Activated naive CD4-positive, alpha-beta T cell treated with anti-CD3 and anti-CD28 coated beads, Interleukin-2, amount 10 ng/mL, durations not matched to agents 7 days and 5 days (primary cell): ENCODE measurements around the gene SLCO4A1.

ENCODE experiments used
- CTCF ChIA-PET: fragments of 350-600 bp; sonication (Branson Sonifier 250); formaldehyde crosslinking; loops from one replicate; lab custom pipeline; 2021; ENCODE audit warnings: antibody characterized with exemption; lab: Charles Lee
- DNase-seq: peaks from one replicate; pipeline ENCODE4 v3.0.0-alpha.2; 2020
- H3K27ac Mint-ChIP-seq: one replicate; pipeline ENCODE4 v1.8.0; 2021; ENCODE audit warnings: mild to moderate bottlenecking, moderate library complexity, mixed read lengths
- H3K27me3 Mint-ChIP-seq: one replicate; pipeline ENCODE4 v1.8.0; 2021; ENCODE audit warnings: mild to moderate bottlenecking, mixed read lengths
- H3K36me3 Mint-ChIP-seq: one replicate; pipeline ENCODE4 v1.8.0; 2021; ENCODE audit warnings: mixed read lengths
- H3K4me1 Mint-ChIP-seq: one replicate; pipeline ENCODE4 v1.8.0; 2021; ENCODE audit warnings: mixed read lengths
- H3K4me3 Mint-ChIP-seq: one replicate; pipeline ENCODE4 v1.8.0; 2021; ENCODE audit warnings: mild to moderate bottlenecking, moderate library complexity, mixed read lengths
- H3K9me3 Mint-ChIP-seq: one replicate; pipeline ENCODE4 v1.8.0; 2021; ENCODE audit warnings: mixed read lengths

Gene SLCO4A1

GRCh38 chr20:62642666-62643520, 590 bp downstream of the SLCO4A1 start:
- Mint-ChIP-seq H3K4me1 (peaks cover 53% of the 10 kb centered on the region), H3K27me3 (peaks cover 33% of the 10 kb centered on the region), H3K4me3 (peak overlapping the region; percentile 88), H3K27ac (peak overlapping the region; percentile 80), H3K36me3 (peaks cover 26% of the 10 kb centered on the region), H3K9me3 (no peaks in the 10 kb centered on the region)
- DNase-seq = peak; percentile 81
- CTCF ChIA-PET = interaction anchor here (0.6 to 2.1 kb wide), 8 partner anchors 9 to 233 kb away, joined by 3 to 8 read pairs (median 3); partner anchors contain the start of gene OGFR

DNA sequence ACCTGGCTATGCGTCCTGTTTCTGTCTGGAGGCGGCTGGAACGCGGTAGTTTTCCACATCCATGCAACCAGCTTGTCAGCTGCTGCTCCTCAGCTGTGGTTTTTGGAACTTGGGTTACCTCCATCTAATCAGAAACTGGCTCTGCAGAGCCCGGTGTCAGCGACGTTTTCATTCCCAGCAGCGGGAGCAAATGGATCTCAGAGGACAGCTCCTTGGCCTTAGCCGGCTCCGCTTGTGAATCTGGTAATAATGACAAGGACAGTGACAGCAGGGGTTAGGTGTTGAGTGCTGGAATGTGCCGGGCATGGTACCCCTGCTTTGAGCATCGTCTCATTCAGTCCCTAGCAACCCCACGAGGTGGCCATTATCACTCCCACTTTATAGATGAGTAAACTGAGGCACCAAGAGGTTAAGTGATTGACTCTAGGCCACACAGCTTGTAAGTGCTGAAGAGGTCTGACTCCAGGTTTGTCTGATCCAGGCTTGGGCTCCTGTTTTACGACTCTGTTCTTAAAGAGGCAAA, 1.3 kb downstream of the SLCO4A1 start:
- CTCF ChIA-PET = interaction anchor here (0.8 to 2.1 kb wide), 6 partner anchors 8 to 234 kb away, joined by 3 to 8 read pairs (median 4); no protein-coding TSS in a partner anchor
- no peak for DNase-seq
- no peaks in the 10 kb centered on the region for H3K9me3 Mint-ChIP-seq
- peak overlapping the region; percentile 80 for H3K27ac Mint-ChIP-seq
- H3K4me1 Mint-ChIP-seq = peaks cover 59% of the 10 kb centered on the region
- peaks cover 26% of the 10 kb centered on the region for H3K36me3 Mint-ChIP-seq
- peaks cover 26% of the 10 kb centered on the region for H3K27me3 Mint-ChIP-seq
- peak overlapping the region; percentile 88 for H3K4me3 Mint-ChIP-seq

- Mint-ChIP-seq H3K27ac (peak overlapping the region; percentile 67), H3K36me3 (peaks cover 29% of the 10 kb centered on the region), H3K4me3 (peak overlapping the region; percentile 88), H3K27me3 (peaks cover 19% of the 10 kb centered on the region), H3K9me3 (no peaks in the 10 kb centered on the region), H3K4me1 (peaks cover 65% of the 10 kb centered on the region)
- DNase-seq = no peak
- CTCF ChIA-PET = interaction anchor here (1.0 to 2.1 kb wide), 2 partner anchors 144 to 164 kb away, joined by 3 to 6 read pairs; no protein-coding TSS in a partner anchor
These were observed 1.9 kb downstream of the SLCO4A1 start for GRCh38 chr20:62644044-62644795.

GRCh38 chr20:62644802-62645496, 2.6 kb downstream of the SLCO4A1 start:
- Mint-ChIP-seq H3K9me3 (no peaks in the 10 kb centered on the region), H3K27ac (peak overlapping the region; percentile 67), H3K4me3 (peak overlapping the region; percentile 88), H3K36me3 (peaks cover 33% of the 10 kb centered on the region), H3K4me1 (peaks cover 73% of the 10 kb centered on the region), H3K27me3 (peaks cover 15% of the 10 kb centered on the region)
- CTCF ChIA-PET = no interaction called here
- DNase-seq = peak; percentile 46

DNA sequence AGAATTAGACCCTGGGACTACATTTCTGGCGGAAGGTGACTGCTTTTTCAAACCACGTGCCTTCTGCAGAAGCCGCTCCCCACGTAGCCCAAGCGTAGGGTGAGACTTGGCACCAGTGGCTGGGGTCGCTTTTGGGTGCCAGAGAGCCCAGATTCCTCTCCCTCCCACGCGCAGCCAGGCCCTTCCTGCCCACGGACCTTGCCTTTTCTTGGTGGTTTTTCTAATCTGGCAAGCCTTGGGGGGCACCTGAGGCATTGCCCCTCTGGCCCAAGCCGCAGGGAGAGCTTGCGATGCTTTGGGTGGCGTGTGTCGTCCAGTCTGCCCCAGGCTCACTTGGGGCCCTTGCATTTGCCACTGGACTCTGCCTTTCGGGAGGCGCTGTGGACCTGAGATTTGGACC, 3.3 kb downstream of the SLCO4A1 start:
- CTCF ChIA-PET = no interaction called here
- Mint-ChIP-seq H3K4me1 (peaks cover 79% of the 10 kb centered on the region), H3K9me3 (no peaks in the 10 kb centered on the region), H3K4me3 (peak overlapping the region; percentile 23), H3K27me3 (peaks cover 11% of the 10 kb centered on the region), H3K27ac (peak overlapping the region; percentile 58), H3K36me3 (peaks cover 38% of the 10 kb centered on the region)
- DNase-seq = no peak

DNA sequence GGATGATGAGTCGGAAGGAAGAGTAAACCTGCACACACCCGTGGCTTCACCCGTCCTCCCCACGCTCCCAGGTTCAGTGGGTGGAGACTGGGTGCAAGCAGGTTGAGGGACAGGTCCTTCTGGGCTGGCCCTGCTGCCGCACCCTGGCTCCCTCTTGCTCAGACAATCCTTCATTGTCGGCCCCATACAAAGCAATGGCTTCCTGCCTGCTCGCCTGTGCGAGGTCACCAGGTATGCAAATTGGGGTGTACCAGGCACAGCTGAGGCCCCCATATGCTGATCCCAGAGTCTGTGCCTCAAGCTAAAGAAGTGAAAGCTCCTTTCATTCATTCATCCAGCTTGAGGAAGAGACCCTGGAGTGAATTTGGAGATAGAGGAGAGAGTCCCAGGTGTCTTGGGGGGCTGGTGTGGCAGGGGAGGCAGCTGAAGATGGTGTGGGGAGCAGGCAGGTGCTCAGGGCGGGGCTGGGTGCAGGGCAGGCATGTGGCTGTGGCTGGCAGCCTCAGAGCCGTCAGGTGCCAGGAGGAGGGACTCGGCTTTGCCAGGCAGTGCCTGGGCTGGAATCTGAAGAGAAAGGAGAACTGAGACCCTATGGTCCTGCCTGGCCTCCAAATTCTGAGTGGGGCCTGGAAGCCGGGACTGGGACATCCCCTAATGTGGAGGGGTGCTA, 4.7 kb downstream of the SLCO4A1 start:
- H3K27ac Mint-ChIP-seq = peak overlapping the region; percentile 85
- peak overlapping the region; percentile 31 for H3K4me3 Mint-ChIP-seq
- CTCF ChIA-PET = interaction anchor here (1.5 kb wide), 1 partner anchor 147 kb away, joined by 5 read pairs; no protein-coding TSS in a partner anchor
- H3K27me3 Mint-ChIP-seq = no peaks in the 10 kb centered on the region
- H3K36me3 Mint-ChIP-seq = peaks cover 47% of the 10 kb centered on the region
- no peak for DNase-seq
- H3K4me1 Mint-ChIP-seq = peaks cover 83% of the 10 kb centered on the region
- no peaks in the 10 kb centered on the region for H3K9me3 Mint-ChIP-seq

DNA sequence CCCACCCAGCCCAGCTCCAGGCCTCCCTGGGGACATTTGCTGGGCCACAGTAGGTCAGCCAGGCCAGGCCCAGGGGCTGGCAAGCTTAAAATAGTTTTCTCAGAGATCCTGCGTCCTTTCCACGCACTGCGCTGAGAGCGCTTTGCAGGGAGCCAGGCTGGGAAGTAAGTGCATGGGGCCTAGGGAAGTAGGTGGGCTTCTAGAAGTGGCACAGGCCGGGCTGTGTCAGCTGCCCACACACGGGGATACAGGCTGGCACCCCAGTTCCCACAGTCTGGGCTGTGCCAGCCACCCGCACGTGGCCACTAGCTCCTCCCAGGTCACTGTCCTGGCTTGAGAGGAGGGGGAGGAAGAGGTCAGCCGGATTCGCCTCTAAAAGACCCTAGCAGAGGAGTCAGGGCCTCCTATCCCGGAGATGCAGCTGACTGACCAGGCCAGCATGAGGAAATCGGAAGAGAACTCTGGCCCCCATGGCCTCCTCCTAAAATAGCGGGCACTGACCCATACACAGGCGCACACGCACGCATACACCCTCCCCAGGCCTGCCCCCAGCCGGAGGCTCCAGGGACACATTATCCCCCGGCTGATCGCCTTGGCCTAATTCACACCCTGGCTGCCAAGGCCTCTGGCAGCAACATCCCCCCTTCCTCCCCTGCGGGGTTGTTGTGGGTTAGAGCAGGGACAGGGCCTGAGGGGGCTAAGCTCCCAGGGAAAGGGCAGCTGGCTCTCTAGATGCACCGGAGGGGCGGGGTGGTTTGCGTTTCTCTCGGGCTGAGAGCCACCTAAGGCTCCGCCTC, 5.4 kb downstream of the SLCO4A1 start:
- Mint-ChIP-seq H3K9me3 (no peaks in the 10 kb centered on the region), H3K36me3 (peaks cover 46% of the 10 kb centered on the region), H3K27ac (peak overlapping the region; percentile 85), H3K4me3 (no peak overlapping the region), H3K27me3 (no peaks in the 10 kb centered on the region), H3K4me1 (peaks cover 91% of the 10 kb centered on the region)
- CTCF ChIA-PET = interaction anchor here (1.5 kb wide), 1 partner anchor 148 kb away, joined by 5 read pairs; no protein-coding TSS in a partner anchor
- DNase-seq = no peak

DNA sequence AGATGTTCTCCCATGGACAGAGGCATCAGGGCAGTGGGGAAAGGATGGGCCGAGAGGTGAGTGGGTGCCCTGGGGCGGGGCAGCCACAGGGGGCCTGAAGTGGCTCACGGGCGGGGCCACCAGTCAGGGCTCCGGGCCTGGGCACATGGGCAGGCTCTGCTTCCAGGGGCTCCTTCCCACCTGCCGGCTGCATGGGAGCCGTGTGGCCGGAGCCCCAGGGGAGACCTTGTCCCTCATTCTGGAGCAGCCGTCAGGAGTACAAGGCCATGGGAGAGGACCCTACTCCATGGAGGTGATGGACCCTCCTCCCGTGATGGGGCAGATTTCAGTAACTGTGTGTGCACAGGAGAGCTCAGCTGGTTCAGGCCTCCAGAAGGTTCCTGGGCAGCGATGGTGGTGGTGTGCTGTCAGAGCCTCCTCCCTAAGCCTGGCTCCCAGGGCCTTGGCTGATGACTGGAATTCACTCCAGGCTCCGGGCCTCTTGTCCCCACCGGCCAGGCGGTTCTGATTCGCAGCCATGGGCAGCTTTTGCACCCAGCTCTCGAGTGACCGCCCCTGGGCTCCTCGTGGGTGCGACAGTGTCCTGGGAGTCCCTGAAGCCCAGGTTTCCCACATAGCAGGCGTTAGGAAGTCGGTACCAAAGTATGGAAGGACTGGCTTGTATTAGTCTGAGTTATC, 6.2 kb downstream of the SLCO4A1 start:
- CTCF ChIA-PET = interaction anchor here (0.7 kb wide), 1 partner anchor 12 kb away, joined by 4 read pairs; no protein-coding TSS in a partner anchor
- H3K36me3 Mint-ChIP-seq = peaks cover 44% of the 10 kb centered on the region
- no peaks in the 10 kb centered on the region for H3K9me3 Mint-ChIP-seq
- peak overlapping the region; percentile 99 for H3K27ac Mint-ChIP-seq
- H3K4me1 Mint-ChIP-seq = peaks cover 97% of the 10 kb centered on the region
- H3K4me3 Mint-ChIP-seq = no peak overlapping the region
- no peak for DNase-seq
- H3K27me3 Mint-ChIP-seq = no peaks in the 10 kb centered on the region

GRCh38 chr20:62649140-62649539, 6.8 kb downstream of the SLCO4A1 start:
- CTCF ChIA-PET = interaction anchor here (0.7 kb wide), 1 partner anchor 13 kb away, joined by 4 read pairs; no protein-coding TSS in a partner anchor
- Mint-ChIP-seq H3K9me3 (no peaks in the 10 kb centered on the region), H3K4me3 (no peak overlapping the region), H3K36me3 (peaks cover 42% of the 10 kb centered on the region), H3K4me1 (peaks cover 94% of the 10 kb centered on the region), H3K27ac (peak overlapping the region; percentile 99), H3K27me3 (no peaks in the 10 kb centered on the region)
- no peak for DNase-seq

DNA sequence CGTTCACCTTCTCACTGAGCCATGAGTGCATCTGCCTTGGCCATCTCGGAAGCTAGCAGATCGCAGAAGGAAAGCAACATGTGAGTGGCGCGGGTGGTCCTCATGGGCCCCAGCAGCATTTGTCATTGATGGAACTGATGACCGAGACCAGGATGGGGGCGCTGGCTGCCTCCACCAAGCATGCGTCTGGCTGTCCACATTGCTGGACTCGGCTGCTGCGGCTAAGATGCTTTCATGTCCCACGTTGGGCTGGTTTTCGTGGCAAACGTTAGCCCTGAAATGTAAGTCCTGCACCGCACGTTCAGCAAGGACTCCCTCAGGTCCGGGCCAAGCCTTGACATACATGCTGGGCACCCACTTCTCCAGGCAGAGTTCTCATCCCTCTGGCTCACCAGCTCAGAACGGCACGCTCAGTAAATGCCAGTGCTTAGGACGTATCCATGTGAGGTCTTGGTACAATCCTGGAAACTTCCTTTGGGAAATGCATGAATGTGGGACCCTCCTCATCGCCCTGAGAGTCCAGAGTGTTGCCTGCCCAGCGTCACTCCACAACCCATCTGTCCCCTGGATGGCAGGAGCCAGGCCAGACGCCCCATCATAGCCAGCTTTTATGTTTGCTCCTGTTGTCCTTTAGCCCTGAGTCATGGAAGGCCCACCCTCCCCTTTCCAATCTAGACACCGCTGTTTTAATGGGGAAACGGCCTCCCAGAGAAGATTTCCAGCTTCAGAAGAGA, 8.4 kb downstream of the SLCO4A1 start:
- CTCF ChIA-PET = interaction anchor here (0.6 to 2.1 kb wide), 7 partner anchors 8 to 1246 kb away, joined by 3 to 8 read pairs (median 5); partner anchors contain the start of gene SLCO4A1
- Mint-ChIP-seq H3K27me3 (no peaks in the 10 kb centered on the region), H3K36me3 (peaks cover 39% of the 10 kb centered on the region), H3K9me3 (no peaks in the 10 kb centered on the region), H3K4me3 (peak overlapping the region; percentile 77), H3K4me1 (peaks cover 80% of the 10 kb centered on the region), H3K27ac (peak overlapping the region; percentile 99)
- DNase-seq = no peak

DNA sequence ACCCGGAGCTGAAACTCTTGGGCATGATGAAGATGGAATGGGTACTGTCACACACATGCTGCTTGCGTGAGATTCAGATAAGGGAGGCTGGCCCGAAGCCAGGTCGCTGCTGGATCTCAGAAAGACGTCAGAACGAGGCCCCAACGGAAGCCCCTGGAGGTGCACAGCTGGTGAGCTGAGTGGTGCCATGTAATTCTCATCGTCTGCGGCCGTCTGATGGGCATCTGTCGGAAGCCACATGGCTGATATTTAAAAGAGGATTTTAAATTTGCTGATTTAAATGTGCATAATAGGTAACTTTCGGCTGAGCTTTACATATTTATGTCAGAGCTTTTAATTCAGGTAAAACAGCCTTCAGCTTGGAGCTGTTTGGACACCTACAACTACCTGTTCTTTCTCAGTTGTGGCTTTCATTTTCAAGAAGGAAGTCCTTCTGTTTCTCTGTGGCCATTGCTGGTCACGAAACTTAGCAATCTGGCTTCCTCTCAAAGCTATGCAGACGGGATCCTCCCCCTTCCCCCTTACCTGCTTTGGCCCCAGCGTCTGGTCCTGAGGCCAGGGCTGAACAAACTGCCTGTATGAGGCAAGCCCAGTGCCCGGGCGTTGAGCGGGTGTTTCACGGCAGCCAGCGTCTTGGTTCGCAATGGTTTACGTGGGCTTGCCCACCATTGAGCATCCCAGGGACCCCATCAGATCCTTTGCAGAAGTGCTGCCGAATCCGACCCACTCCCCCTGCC, 9.2 kb downstream of the SLCO4A1 start:
- H3K27me3 Mint-ChIP-seq = no peaks in the 10 kb centered on the region
- H3K36me3 Mint-ChIP-seq = peaks cover 40% of the 10 kb centered on the region
- peak overlapping the region; percentile 99 for H3K27ac Mint-ChIP-seq
- CTCF ChIA-PET = interaction anchor here (0.6 to 2.1 kb wide), 7 partner anchors 9 to 1245 kb away, joined by 3 to 8 read pairs (median 5); partner anchors contain the start of gene SLCO4A1
- H3K9me3 Mint-ChIP-seq = no peaks in the 10 kb centered on the region
- peaks cover 74% of the 10 kb centered on the region for H3K4me1 Mint-ChIP-seq
- peak overlapping the region; percentile 77 for H3K4me3 Mint-ChIP-seq
- peak; percentile 90 for DNase-seq
